GM18498 (cell line): ENCODE measurements around the gene NPIPA3.
"Not testable (repeated sequence)": the region's sequence is repeated elsewhere in the genome, so short reads cannot be mapped to it uniquely, and the experiment has no call there.

Source experiments
- ATAC-seq: cut with Tn5 transposase; IDR thresholded peaks from one replicate; pipeline ENCODE4 v1.9.1; 2021; ENCODE audit warnings: mild to moderate bottlenecking, moderate library complexity; ENCODE audit not compliant: unreplicated experiment

The NPIPA3 gene

DNA sequence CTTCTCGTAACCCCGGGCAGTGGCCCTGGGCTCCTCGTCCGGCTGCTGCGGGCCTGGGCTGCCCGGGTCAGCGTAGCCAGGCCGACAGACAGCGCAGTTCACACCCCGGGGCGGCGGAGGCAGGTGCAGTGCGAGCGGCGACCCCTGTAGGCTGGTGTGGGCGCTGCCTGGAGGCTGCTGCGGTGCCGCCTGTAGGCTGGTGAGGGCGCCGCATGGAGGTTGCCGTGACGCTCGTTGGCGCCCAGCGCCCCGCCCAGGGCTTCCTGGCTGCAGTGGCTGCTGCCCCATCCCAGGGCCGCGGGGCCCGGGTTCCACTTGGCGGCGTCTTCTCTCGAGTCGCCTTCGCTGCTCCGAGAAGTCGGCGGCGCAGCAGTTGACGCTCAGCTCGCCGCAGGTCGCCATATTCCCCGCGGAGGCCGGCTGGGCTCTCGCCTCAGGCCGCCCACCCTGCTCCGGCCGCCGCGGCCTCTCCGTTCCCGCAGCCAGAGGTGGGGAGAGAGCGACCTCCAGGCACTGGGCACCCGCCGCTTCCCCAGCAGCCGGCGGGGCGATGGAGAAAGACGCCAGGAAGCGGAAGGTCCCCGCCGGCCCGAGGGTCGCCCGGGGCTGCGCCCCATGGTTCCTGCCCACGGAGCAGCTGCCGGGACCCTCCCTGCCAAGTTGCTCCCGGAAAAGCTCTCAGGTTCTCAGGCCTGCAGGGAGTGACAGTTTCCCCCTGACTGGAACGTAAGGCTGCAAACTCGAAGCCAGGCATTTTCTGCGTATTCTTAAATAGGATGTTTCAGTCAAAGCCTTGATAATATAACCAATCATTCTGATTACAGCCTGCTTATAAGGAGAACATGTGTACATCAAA is at the start of gene NPIPA3:
Gene NPIPA3 (plus strand): TSS at position 256 of the 856 bp plus-strand sequence. CDS start 5,533 bp downstream, outside the sequence.
- peak; percentile 99 for ATAC-seq

DNA sequence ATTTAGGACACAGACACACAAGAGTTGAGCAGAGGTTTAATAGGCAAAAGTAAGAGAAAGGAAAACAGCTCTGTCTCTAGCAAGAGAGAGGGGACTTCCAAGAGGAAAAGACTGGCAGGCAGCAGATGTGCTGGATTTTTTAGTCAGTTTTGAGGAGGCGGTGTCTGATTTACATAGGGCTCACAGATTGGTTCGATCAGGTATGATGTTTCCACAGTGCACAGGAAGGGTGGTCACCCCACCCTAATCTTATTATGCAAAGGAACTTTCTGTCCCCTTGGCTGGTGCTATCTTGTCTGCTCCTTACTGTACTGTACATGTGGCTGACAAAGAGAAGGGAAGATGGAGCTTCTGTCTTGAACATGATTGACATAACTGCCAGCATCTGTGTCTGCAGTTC is 45.1 kb upstream of the NPIPA3 start:
- ATAC-seq = peak; percentile 76

DNA sequence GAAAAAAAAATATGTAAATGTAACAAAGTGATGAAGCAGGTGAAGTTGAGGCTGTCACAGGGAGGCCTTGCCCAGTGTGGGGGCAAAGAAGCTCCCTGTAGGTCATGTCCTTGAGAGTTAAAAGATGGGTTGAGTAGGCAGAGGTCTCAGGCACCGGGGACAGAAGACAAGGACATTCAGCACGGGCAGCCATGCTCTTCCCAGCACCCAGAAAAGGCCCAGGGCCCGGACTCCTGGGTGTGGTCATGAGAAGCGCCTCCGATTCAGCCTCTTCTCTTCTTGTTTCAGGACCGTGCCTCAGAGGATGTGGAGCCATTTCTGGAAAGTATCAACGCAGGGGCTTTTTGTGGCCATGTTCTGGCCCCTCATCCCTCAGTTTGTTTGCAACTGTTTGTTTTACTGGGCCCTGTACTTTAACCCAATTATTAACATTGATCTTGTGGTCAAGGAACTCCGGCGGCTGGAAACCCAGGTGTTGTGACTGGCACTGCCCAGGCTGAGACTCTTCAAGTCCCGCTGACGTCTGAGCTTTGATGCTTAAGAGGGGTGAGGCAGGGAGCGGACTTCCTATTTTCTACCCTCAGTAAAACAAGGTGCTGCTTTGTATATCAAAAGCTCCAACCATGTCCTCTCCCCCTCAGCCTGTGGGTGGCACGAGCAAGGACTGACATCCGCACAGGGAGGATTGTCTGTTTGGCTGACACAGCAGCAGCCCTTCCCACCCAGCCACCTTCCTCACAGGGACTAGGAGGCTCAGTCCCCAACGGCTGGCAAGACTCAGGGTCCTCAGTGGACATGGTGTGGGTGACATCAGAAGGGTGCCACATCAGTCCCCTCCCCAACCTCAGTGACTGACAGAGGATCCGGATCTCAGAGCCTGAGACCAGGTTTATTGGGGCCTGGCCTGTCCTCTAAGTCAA is 35.6 kb upstream of the NPIPA3 start:
- ATAC-seq = no peak

DNA sequence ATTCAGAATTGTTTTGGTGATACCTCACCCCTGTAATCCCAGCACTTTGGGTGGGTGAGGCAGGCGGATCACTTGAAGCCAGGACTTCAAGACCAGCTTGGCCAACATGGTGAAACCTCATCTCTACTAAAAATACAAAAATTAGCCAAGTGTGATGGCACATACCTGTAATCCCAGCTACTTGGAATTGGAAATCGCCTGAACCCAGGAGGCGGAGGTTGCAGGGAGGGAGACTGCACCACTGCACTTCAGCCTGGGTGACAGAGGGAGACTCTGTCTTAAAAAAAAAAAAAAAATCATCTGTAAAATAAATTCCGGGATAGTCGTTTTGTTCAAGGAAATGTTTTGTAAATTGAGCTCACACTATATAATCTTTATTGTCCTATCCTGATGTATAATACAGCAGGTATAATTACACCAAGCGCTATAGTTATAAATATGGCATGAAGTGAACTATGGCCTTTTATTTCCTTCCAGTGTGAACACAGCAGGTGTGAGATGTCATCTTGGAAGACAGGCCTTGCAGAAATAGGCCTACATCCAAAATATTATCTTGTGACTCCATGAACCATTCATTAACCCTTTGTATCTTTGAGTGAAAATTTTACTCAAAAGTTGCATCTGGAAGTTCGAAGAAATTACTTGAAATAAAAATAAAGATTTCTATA is 34.5 kb upstream of the NPIPA3 start:
- no peak for ATAC-seq

DNA sequence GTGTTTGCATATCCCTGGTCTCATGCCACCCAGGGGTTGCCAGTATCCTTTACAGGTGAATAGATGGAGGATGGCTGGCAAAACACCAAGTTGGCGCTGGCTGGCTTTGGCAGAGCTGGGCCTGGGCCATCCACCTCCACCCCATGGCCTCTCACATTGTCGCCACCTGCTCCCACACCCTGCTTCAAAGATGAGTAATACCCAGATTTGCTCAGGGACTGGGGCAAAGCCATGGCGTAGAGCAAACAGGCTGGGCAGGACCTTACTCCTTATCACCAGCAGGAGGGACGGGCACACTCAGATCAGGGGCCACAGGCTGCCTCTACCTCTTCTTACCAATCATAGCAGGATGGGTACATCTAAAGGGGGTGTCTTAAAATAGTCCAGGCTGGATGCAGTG is 33.4 kb upstream of the NPIPA3 start:
- ATAC-seq = no peak

DNA sequence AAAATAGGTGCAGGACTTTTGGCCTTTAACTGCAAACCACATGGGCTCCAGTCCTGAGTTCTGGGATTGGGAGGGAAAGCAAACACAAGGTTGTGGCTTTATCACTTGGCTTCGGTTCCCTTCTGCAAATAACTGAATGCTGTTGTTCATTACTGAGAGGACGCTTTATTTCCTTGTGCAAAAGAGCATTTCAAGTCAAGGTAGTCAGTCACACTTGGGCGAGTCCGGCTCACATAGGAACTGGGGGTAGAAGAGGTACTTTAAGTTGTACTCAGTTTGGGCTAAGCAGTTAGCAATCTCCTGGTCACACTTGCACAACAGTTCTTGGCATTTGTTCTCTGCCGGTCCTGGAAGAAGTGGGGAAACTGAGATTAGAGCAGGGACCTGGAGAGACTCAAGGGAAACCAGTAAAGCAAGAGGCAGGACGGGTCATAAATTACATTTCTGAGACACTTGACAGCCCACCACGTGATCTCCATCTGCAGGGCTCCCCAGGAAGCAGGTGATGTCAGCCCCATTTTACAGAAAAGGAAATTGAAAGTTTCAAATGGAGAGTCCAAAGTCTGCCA is 30.7 kb upstream of the NPIPA3 start:
- peak; percentile 71 for ATAC-seq

DNA sequence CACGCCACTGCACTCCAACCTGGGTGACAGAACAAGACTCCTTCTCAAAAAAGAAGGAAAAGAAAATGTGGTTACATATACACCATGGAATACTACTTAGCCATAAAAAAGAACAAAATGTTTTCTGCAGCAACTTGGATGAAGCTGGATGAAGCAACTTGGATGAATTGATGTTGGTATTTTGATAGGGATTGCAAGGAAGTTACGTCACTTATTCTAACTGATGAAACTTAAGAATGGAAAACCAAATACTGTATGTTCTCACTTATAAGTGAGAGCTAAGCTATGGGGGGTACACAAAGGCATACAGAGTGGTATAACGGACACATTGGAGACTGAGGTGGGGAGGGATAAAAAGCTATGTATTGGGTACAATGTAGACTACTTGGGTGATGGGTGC is 26.6 kb upstream of the NPIPA3 start:
- ATAC-seq = no peak

DNA sequence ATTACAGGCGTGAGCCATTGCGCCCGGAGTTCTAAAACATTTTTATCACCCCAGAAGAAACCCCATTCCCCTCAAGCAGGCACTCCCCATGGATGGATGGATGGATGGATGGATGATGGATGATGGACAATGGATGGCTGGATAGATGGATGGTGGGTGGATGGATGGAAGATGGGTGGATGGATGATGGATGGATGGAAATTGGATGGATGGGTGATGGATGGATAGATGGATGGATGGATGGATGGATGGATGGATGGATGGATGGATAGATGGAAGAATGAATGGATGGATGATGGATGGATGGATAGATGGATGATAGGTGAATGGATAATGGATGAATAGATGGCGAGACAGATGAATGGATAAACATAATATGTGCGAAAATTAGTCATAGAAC is 25.6 kb upstream of the NPIPA3 start:
- ATAC-seq = no peak

DNA sequence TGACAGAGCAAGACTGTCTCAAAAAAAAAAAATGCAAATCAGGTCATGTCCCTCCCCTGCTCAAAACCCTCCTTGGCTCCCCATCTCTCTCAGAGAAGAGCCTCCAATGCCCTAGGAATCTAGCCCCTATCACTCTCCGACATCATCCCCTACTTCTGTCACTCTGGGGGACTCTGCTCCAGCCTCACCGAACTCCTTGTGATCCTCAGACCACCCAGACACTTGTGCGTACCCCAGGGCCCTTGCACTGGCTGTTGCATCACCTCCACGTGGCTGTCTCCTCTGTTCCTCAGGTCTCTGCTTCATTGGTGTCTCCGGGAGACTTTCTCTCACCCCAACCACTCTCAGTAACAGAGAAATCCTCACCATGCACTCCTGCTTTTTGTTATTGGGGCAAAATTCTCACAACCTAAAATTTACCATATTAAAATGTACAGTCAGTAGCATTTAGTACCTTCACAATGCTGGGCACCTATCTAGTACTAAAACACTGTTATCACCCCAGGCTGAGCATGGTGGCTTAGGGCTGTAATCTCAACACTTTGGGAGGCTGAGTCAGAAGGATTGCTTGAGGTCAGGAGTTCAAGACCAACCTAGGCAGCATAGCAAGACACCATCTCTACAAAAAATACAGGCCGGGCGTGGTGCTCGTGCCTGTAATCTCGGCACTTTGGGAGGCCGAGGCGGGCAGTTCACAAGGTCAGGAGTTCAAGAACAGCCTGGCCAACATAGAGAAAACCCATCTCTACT is 24.3 kb upstream of the NPIPA3 start:
- no peak for ATAC-seq

DNA sequence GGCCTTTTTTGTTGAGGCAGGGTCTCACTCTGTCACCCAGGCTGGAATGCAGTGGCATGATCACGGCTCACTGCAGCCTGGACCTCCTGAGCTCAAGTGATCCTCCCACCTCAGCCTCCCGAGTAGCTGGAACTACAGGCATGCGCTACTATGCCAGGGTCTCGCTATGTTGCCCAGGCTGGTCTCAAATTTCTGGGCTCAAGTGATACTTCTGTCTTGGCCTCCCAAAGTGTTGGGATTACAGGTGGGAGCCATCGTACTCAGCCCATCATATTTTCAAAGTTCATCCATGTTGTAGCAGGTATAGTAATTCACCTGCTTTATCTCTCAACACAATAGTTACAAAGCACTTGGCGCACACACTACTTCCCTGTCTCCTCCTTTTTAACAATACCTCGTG is 22.8 kb upstream of the NPIPA3 start:
- not testable (repeated sequence) for ATAC-seq

DNA sequence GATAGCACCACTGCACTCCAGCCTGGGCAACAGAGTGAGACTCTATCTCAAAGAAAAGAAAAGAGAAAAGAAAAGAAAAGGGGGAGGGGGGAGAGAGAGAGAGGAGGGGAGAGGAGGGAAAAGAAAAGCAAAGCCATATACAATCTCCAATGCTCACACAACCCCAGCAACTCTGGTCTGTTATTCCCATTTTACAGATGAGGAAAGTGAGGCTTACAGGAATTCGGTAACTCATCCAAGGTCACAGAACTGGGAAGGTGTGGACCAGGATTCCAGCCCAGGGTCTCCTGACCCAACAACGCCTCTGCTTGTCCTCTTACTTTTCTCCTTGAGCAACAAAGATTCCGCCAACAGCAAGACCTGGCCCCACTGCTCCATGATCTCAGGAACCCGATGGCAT is 22.1 kb upstream of the NPIPA3 start:
- ATAC-seq = no peak

DNA sequence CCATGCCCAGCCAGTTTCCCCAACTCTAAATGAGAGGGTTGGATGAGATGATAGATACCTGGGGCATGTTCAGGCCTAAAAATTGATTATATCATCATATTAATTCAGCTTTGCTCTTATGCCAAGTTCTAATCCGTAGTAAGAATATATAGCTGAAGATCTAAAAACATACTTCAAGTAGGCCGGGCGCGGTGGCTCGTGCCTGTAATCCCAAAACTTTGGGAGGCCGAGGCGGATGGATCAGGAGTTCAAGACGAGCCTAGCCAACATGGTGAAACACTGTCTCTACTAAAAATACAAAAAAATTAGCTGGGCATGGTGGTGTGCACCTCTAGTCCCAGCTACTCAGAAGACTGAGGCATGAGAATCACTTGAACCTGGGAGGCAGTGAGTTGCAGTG is 21.1 kb upstream of the NPIPA3 start:
- no peak for ATAC-seq

DNA sequence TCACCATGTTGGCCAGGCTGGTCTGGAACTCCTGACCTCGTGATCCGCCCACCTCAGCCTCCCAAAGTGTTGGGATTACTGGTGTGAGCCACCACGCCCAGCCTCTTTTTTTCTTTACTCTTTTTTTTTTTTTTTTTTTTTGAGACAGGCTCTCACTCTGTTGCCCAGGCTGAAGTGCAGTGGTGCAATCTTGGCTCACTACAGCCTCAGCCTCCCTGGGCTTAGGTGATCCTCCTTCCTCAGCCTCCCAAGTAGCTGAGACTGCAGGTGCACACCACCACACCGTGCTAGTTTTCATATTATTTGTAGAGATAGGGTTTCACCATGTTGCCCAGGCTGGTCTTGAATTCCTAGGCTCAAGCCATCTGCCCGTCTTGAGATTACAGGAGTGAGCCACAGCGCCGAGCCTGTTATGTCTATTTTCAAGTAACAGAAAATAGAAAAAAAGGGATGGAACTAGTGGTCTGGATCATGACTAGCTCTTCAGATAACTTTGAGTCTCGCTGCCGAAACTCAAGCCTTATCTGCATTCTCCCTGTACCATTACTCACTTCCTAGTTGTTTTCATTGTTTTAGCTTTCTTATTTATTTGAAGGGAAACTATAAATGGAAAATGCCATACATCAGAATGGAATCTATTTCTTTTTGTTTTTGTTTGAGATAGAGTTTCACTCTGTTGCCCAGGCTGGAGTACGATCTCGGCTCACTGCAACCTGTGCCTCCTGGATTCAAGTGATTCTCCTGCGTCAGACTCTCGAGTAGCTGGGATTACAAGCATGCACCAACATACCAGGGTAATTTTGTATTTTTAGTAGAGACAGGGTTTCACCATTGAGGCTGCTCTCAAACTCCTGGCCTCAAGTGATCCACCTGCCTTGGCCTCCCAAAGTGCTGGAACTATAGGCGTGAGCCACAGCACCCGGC is 17.1 kb upstream of the NPIPA3 start:
- ATAC-seq = not testable (repeated sequence)

DNA sequence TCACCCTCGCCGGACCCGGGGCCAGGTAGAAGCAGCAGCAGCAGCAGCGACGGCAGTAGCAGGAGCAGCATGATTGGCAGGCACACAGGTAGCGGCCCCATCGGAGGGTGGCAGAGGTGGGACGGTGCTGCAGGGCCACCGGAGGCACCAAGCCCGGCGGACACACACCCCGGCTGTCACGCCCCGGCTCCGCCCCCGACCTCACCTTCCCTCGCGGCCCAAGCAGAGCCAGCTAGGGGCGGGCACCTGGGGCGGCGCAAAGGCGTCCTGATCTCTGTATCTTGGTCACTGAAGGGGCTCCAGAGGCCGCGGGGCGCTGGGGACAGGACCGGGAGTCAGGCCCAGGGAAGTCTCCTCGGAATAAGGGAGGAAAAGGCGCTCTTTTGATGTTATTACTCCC is 9.1 kb upstream of the NPIPA3 start, which contains the start of gene PLA2G10:
Gene PLA2G10 (minus strand): TSS at position 180 of the 400 bp plus-strand sequence. CDS start 79 bp downstream, at position 101.
- not testable (repeated sequence) for ATAC-seq

DNA sequence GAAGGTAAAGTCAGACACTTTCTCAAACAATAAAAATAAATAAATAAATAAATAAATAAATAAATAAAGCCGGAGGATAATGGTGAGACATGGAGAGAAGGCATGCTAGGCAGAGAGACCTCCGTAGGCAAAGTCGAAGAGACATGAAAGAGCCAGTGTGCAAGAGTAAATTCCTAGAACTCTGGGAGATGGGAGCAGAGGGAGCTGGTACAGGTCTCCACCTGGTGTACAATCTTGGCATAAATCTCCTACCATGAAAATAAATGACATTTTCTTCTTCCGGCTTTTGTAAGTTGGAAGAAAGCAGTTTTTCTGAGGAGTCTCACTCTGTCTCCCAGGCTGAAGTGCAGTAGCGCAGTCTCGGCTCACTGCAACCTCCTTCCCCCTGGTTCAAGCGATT is 1.4 kb upstream of the NPIPA3 start:
- ATAC-seq = not testable (repeated sequence)

DNA sequence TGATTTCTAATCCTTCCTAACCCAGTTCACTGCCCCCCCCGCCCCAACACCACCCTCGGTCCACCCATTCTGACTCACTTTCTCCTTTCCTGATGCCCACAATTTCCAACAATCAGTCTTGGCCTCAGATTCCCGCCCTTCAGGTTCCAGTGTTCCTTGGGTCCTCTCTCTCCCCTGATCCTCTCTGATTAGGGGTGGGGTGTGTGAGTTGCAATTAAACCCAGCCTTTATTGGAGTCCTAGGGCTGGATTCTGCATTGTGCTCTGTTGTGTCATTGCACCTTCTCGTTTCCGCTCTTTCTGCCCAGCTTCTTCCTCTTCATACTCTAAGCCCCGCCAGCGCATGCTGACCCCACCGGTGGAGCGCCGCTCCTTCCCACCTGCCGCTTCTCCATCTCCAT is 539 bp upstream of the NPIPA3 start:
- ATAC-seq = not testable (repeated sequence)

DNA sequence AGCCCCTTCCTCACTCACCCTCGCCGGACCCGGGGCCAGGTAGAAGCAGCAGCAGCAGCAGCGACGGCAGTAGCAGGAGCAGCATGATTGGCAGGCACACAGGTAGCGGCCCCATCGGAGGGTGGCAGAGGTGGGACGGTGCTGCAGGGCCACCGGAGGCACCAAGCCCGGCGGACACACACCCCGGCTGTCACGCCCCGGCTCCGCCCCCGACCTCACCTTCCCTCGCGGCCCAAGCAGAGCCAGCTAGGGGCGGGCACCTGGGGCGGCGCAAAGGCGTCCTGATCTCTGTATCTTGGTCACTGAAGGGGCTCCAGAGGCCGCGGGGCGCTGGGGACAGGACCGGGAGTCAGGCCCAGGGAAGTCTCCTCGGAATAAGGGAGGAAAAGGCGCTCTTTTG is 30.0 kb downstream of the NPIPA3 start:
- not testable (repeated sequence) for ATAC-seq

DNA sequence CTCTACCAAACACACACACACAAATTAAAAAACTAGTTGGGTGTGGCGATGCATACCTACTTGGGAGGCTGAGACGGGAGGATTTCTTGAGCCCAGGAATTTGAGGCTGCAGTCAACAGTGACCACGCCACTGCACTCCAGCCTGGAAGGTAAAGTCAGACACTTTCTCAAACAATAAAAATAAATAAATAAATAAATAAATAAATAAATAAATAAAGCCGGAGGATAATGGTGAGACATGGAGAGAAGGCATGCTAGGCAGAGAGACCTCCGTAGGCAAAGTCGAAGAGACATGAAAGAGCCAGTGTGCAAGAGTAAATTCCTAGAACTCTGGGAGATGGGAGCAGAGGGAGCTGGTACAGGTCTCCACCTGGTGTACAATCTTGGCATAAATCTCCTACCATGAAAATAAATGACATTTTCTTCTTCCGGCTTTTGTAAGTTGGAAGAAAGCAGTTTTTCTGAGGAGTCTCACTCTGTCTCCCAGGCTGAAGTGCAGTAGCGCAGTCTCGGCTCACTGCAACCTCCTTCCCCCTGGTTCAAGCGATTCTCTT is 37.7 kb downstream of the NPIPA3 start:
- not testable (repeated sequence) for ATAC-seq

DNA sequence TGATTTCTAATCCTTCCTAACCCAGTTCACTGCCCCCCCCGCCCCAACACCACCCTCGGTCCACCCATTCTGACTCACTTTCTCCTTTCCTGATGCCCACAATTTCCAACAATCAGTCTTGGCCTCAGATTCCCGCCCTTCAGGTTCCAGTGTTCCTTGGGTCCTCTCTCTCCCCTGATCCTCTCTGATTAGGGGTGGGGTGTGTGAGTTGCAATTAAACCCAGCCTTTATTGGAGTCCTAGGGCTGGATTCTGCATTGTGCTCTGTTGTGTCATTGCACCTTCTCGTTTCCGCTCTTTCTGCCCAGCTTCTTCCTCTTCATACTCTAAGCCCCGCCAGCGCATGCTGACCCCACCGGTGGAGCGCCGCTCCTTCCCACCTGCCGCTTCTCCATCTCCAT is 38.6 kb downstream of the NPIPA3 start:
- ATAC-seq = not testable (repeated sequence)
